Peyer's patch (tissue), 4 donors: ENCODE measurements around the gene SUCNR1.

ENCODE experiments used
- CTCF ChIP-seq, 6 experiments: fragments of 450-650 bp in 4 of 6; fragments of 200-600 bp in 2 of 6; sonication (generic) in 1 of 6; IDR thresholded peaks; one replicate each; pipeline ENCODE4 v1.5.1; 2017 to 2019; ENCODE audit warnings: antibody characterized with exemption in 6 of 6, mild to moderate bottlenecking in 3 of 6, moderate library complexity in 1 of 6
- POLR2A ChIP-seq, 2 donors: fragments of 450-650 bp; IDR thresholded peaks; one replicate each; pipeline ENCODE4 v1.5.1; 2017; ENCODE audit warnings: antibody characterized with exemption in 2 of 2, mild to moderate bottlenecking in 2 of 2, moderate library complexity in 2 of 2

- TF ChIP-seq CTCF (IDR thresholded peaks at IDR 0.05) (no peak), POLR2A (IDR thresholded peaks at IDR 0.05) (no peak)
Observed at GRCh38 chr3:151878465-151878864, 5.0 kb downstream of the SUCNR1 start.
